Keratinocyte (primary cell): Measurements from ENCODE around the gene RAB4A. TPM values are rescaled to one million over a fixed set of nuclear protein-coding genes. Genes with fewer than 3 reads are reported as not detected.

Source experiments
- DNase-seq: peaks from one replicate; pipeline ENCODE4 v3.0.0-alpha.2; 2011; ENCODE audit warnings: low read depth, missing footprints, low spot score
- FAIRE-seq: peaks from 2 replicates; lab custom pipeline; 2011; peaks lifted over from hg19 to GRCh38; lab: Jason Lieb, UNC
- H2AFZ ChIP-seq: 2 replicates; pipeline ENCODE4 v1.6.0; 2012; ENCODE audit warnings: low read length, control low read depth, inconsistent platforms; ENCODE audit not compliant: control insufficient read depth
- H3K27ac ChIP-seq: 2 replicates; pipeline ENCODE4 v1.5.1; 2011; ENCODE audit warnings: low read length; ENCODE audit not compliant: control insufficient read depth, insufficient read depth
- H3K27me3 ChIP-seq: 3 replicates; pipeline ENCODE4 v1.6.0; 2011; ENCODE audit warnings: low read length; ENCODE audit not compliant: control insufficient read depth, insufficient read depth; ENCODE audit errors: extremely low read depth
- H3K36me3 ChIP-seq, 2 experiments: 2 replicates in 1 of 2; 3 replicates in 1 of 2; pipeline ENCODE4 v1.5.1; 2011; ENCODE audit warnings: low read length in 2 of 2, mild to moderate bottlenecking in 1 of 2; ENCODE audit not compliant: control insufficient read depth in 2 of 2, insufficient read depth in 2 of 2; ENCODE audit errors: extremely low read depth in 1 of 2
- H3K4me1 ChIP-seq: 3 replicates; pipeline ENCODE4 v1.5.1; 2011; ENCODE audit warnings: low read length; ENCODE audit not compliant: control insufficient read depth, insufficient read depth; ENCODE audit errors: extremely low read depth
- H3K4me2 ChIP-seq: 3 replicates; pipeline ENCODE4 v1.6.0; 2011; ENCODE audit warnings: low read depth, low read length; ENCODE audit not compliant: control insufficient read depth, insufficient read depth; ENCODE audit errors: extremely low read depth
- H3K4me3 ChIP-seq, 3 experiments: fragments of 200-600 bp in 1 of 3; sonication (generic) in 1 of 3; 2 replicates in 2 of 3; 3 replicates in 1 of 3; pipeline ENCODE4 v1.5.1; 2011 to 2016; ENCODE audit warnings: low read length in 3 of 3, mild to moderate bottlenecking in 3 of 3, control low read depth in 2 of 3, inconsistent platforms in 1 of 3, low read depth in 1 of 3, mixed read lengths in 1 of 3, mixed run types in 1 of 3, moderate library complexity in 1 of 3; ENCODE audit not compliant: control insufficient read depth in 2 of 3, insufficient read depth in 2 of 3; ENCODE audit errors: extremely low read depth in 1 of 3
- H3K79me2 ChIP-seq: 2 replicates; pipeline ENCODE4 v1.6.0; 2012; ENCODE audit warnings: low read length; ENCODE audit not compliant: control insufficient read depth, insufficient read depth
- H3K9ac ChIP-seq: 3 replicates; pipeline ENCODE4 v1.6.0; 2011; ENCODE audit warnings: low read length; ENCODE audit not compliant: control insufficient read depth, insufficient read depth; ENCODE audit errors: extremely low read depth
- H3K9me1 ChIP-seq: 3 replicates; pipeline ENCODE4 v1.6.0; 2011; ENCODE audit warnings: low read length; ENCODE audit not compliant: control insufficient read depth, insufficient read depth; ENCODE audit errors: extremely low read depth
- H3K9me3 ChIP-seq: 2 replicates; pipeline ENCODE4 v1.5.1; 2012; ENCODE audit warnings: low read depth, low read length; ENCODE audit not compliant: control insufficient read depth
- H4K20me1 ChIP-seq: 3 replicates; pipeline ENCODE4 v1.6.0; 2011; ENCODE audit warnings: low read length; ENCODE audit not compliant: control insufficient read depth, insufficient read depth; ENCODE audit errors: extremely low read depth
- EZH2 ChIP-seq: IDR thresholded peaks from one replicate; pipeline ENCODE4 v1.6.1; 2012; ENCODE audit warnings: inconsistent platforms, mild to moderate bottlenecking, low read length, moderate library complexity
- dilution Hi-C: fragments of 300-500 bp; cut with MboI; formaldehyde crosslinking; loops from one replicate; pipeline ENCODE4 v1.7.0; 2020; ENCODE audit warnings: low sequenced_read_pairs; ENCODE audit not compliant: extremely low pct_ligation_motif_present
- polyA plus RNA-seq, 5 experiments: library from polyadenylated mRNA; depleted of rRNA in 3 of 5; stranded (reverse) in 3 of 5; stranded (forward) in 1 of 5; unstranded in 1 of 5; fragments of >200 nt; gene quantifications; 1 replicate in 1 of 5; 2 replicates in 3 of 5; 3 replicates in 1 of 5; pipeline versions ENCODE4 v1.2.1 to v1.2.3, GENCODE V29; 2011 to 2012; ENCODE audit warnings: missing spikeins in 2 of 5, low read depth in 1 of 5, low replicate concordance in 1 of 5
- TF ChIP-seq, protein P1 (sequence below), 3 experiments: IDR thresholded peaks in 1 of 3; conservative IDR thresholded peaks in 1 of 3; optimal IDR thresholded peaks in 1 of 3; 2 replicates in 2 of 3; 3 replicates in 1 of 3; pipeline versions ENCODE3 to v1.5.1; 2011; ENCODE audit warnings: low read length in 3 of 3, mild to moderate bottlenecking in 3 of 3, moderate library complexity in 2 of 3, control low read depth in 1 of 3, inconsistent platforms in 1 of 3; ENCODE audit not compliant: insufficient read depth in 2 of 3; ENCODE audit errors: extremely low read depth in 1 of 3

Gene RAB4A
- polyA plus RNA-seq, 1 donor (not counting 4 experiments of a cell fraction or from before 2014, with no cell fraction given) = 54.7 TPM

GRCh38 chr1:229342656-229343569 is 72.0 kb downstream of the RAB4A start, which contains the start of gene CCSAP:
CCSAP (minus strand) TSS chr1:229343047; CDS start chr1:229342465, 582 bp downstream.
- TF ChIP-seq, protein P1, sequence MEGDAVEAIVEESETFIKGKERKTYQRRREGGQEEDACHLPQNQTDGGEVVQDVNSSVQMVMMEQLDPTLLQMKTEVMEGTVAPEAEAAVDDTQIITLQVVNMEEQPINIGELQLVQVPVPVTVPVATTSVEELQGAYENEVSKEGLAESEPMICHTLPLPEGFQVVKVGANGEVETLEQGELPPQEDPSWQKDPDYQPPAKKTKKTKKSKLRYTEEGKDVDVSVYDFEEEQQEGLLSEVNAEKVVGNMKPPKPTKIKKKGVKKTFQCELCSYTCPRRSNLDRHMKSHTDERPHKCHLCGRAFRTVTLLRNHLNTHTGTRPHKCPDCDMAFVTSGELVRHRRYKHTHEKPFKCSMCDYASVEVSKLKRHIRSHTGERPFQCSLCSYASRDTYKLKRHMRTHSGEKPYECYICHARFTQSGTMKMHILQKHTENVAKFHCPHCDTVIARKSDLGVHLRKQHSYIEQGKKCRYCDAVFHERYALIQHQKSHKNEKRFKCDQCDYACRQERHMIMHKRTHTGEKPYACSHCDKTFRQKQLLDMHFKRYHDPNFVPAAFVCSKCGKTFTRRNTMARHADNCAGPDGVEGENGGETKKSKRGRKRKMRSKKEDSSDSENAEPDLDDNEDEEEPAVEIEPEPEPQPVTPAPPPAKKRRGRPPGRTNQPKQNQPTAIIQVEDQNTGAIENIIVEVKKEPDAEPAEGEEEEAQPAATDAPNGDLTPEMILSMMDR (optimal IDR thresholded peaks at IDR 0.05 in 1 of 3, IDR thresholded peaks at IDR 0.05 in 1 of 3, conservative IDR thresholded peaks at IDR 0.05 in 1 of 3; ENCODE audit: extremely low read depth in 1 of 3, insufficient read depth in 2 of 3, low read length in 3 of 3) = no peak
- no peak for TF ChIP-seq EZH2
- Histone ChIP-seq H3K36me3 (no peaks in the 10 kb centered on the region), H3K27ac (peak within 1 kb of the TSS; percentile 66), H3K4me2 (peak within 1 kb of the TSS; percentile 90), H4K20me1 (no peaks in the 10 kb centered on the region), H3K9me1 (peaks cover 2% of the 10 kb centered on the region), H3K9ac (peak within 1 kb of the TSS; percentile 80), H3K27me3 (peaks cover 3% of the 10 kb centered on the region), H3K9me3 (no peaks in the 10 kb centered on the region), H3K79me2 (peaks cover 20% of the 10 kb centered on the region), H3K4me1 (peaks cover 3% of the 10 kb centered on the region), H3K4me3 (peak within 1 kb of the TSS; percentile 81 to 93 (median 85)), H2AFZ (peak within 1 kb of the TSS; percentile 92)
- DNase-seq = no peak
- dilution Hi-C loops = loop anchor here (10.0 kb wide), 1 partner anchor 102 kb away; no protein-coding TSS in a partner anchor
- FAIRE-seq = no peak

DNA sequence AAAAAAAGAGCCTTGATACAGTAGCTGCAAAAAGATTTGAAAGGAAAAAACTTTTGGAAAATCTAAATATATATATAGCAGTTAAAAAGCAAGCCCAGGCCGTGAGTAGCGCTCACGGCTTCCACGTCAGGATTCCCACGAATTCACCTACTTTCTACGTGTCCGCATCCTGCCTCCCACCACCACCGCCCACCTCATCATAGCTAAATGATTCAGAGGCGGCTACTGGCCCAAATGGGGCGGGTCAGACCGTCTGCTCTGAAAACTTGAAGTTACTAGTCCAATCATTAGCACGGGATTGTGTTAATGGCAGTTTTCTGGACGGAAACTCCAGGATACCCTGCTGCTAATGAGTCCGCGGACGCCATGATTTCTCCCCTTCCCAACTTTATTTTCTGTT is 73.2 kb downstream of the RAB4A start:
- Histone ChIP-seq H3K9me1 (peaks cover 2% of the 10 kb centered on the region), H3K9me3 (no peaks in the 10 kb centered on the region), H2AFZ (no peak overlapping the region), H4K20me1 (no peaks in the 10 kb centered on the region), H3K27me3 (peaks cover 3% of the 10 kb centered on the region), H3K4me2 (peak overlapping the region; percentile 23), H3K36me3 (no peaks in the 10 kb centered on the region), H3K4me3 (no peak overlapping the region), H3K9ac (no peak overlapping the region), H3K27ac (no peak overlapping the region), H3K4me1 (peaks cover 3% of the 10 kb centered on the region), H3K79me2 (peaks cover 14% of the 10 kb centered on the region)
- TF ChIP-seq, protein P1 (optimal IDR thresholded peaks at IDR 0.05 in 1 of 3, IDR thresholded peaks at IDR 0.05 in 1 of 3, conservative IDR thresholded peaks at IDR 0.05 in 1 of 3; ENCODE audit: extremely low read depth in 1 of 3, insufficient read depth in 2 of 3, low read length in 3 of 3) = no peak
- TF ChIP-seq EZH2 = no peak
- FAIRE-seq (no peak), DNase-seq (no peak)
- dilution Hi-C loops = loop anchor here (10.0 kb wide), 1 partner anchor 101 kb away; no protein-coding TSS in a partner anchor
